Lower lobe of right lung (tissue), 2 donors: ENCODE results near the gene GSG1L. TPM values are rescaled to one million over a fixed set of nuclear protein-coding genes. Genes with fewer than 3 reads are reported as not detected.

Experiments used
- ATAC-seq, 2 donors: fragments of 200-7000 bp; cut with Tn5 transposase; one replicate each; pipeline ENCODE4 v1.9.1; 2020 to 2022; ENCODE audit warnings: mild to moderate bottlenecking in 2 of 2, moderate library complexity in 2 of 2
- DNase-seq: peaks from one replicate; pipeline ENCODE4 v3.0.0-alpha.2; 2020
- H3K27ac ChIP-seq: fragments of 200-600 bp; one replicate; pipeline ENCODE4 v1.8.0; 2022
- H3K27me3 ChIP-seq: fragments of 200-600 bp; one replicate; pipeline ENCODE4 v1.8.0; 2022; ENCODE audit warnings: low read depth
- H3K36me3 ChIP-seq: fragments of 200-600 bp; one replicate; pipeline ENCODE4 v1.8.0; 2022; ENCODE audit warnings: mild to moderate bottlenecking
- H3K4me1 ChIP-seq: fragments of 200-600 bp; one replicate; pipeline ENCODE4 v1.8.0; 2022
- H3K4me3 ChIP-seq: fragments of 200-600 bp; one replicate; pipeline ENCODE4 v1.8.0; 2022; ENCODE audit warnings: mild to moderate bottlenecking
- H3K9me3 ChIP-seq: fragments of 200-600 bp; one replicate; pipeline ENCODE4 v1.8.0; 2022
- intact Hi-C: fragments of 100-400 bp; cut with DNase I; formaldehyde crosslinking; loops from one replicate; pipeline ENCODE4 v1.11.0; 2022
- total RNA-seq: library from RNA; stranded (reverse); fragmentation: NEBNext Ultra II Directional; extraction: Animal tissue kit (Norgen Biotek cat#: 25700); gene quantifications from one replicate; pipeline ENCODE4 v1.2.1, GENCODE V29; 2021
- TF ChIP-seq, protein P1 (sequence below): fragments of 200-600 bp; IDR thresholded peaks from one replicate; pipeline ENCODE4 v1.8.0; 2022; ENCODE audit warnings: antibody characterized with exemption, mild to moderate bottlenecking
- donor health status: DM: no; HTN: yes; CAD: no; lungs with severe emphysema.

GSG1L gene
- total RNA-seq, 1 donor from 2014 or later: 0.30 TPM

GRCh38 chr16:28090646-28091377, 27.3 kb upstream of the GSG1L start:
- H3K9me3 ChIP-seq: no peaks in the 10 kb centered on the region
- H3K4me1 ChIP-seq: no peaks in the 10 kb centered on the region
- ATAC-seq: no peak
- intact Hi-C loops: no loop called here
- no peaks in the 10 kb centered on the region for H3K36me3 ChIP-seq
- no peak overlapping the region for H3K27ac ChIP-seq
- no peak overlapping the region for H3K4me3 ChIP-seq
- no peaks in the 10 kb centered on the region for H3K27me3 ChIP-seq
- TF ChIP-seq, protein P1, sequence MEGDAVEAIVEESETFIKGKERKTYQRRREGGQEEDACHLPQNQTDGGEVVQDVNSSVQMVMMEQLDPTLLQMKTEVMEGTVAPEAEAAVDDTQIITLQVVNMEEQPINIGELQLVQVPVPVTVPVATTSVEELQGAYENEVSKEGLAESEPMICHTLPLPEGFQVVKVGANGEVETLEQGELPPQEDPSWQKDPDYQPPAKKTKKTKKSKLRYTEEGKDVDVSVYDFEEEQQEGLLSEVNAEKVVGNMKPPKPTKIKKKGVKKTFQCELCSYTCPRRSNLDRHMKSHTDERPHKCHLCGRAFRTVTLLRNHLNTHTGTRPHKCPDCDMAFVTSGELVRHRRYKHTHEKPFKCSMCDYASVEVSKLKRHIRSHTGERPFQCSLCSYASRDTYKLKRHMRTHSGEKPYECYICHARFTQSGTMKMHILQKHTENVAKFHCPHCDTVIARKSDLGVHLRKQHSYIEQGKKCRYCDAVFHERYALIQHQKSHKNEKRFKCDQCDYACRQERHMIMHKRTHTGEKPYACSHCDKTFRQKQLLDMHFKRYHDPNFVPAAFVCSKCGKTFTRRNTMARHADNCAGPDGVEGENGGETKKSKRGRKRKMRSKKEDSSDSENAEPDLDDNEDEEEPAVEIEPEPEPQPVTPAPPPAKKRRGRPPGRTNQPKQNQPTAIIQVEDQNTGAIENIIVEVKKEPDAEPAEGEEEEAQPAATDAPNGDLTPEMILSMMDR: no peak
- DNase-seq: no peak

GRCh38 chr16:28089992-28090365, 26.5 kb upstream of the GSG1L start:
- no peaks in the 10 kb centered on the region for H3K4me1 ChIP-seq
- no peaks in the 10 kb centered on the region for H3K36me3 ChIP-seq
- no peak for ATAC-seq
- intact Hi-C loops: no loop called here
- H3K4me3 ChIP-seq: no peak overlapping the region
- DNase-seq: no peak
- no peak overlapping the region for H3K27ac ChIP-seq
- H3K9me3 ChIP-seq: no peaks in the 10 kb centered on the region
- TF ChIP-seq, protein P1: no peak
- no peaks in the 10 kb centered on the region for H3K27me3 ChIP-seq

- Histone ChIP-seq H3K27ac (no peak overlapping the region), H3K4me3 (no peak overlapping the region), H3K4me1 (no peaks in the 10 kb centered on the region), H3K9me3 (no peaks in the 10 kb centered on the region), H3K27me3 (no peaks in the 10 kb centered on the region), H3K36me3 (no peaks in the 10 kb centered on the region)
- intact Hi-C loops: no loop called here
- no peak for DNase-seq
- no peak for ATAC-seq
- TF ChIP-seq, protein P1: no peak
Observed at GRCh38 chr16:28089205-28089991, 25.9 kb upstream of the GSG1L start.

GRCh38 chr16:28087675-28088300, 24.3 kb upstream of the GSG1L start:
- Histone ChIP-seq H3K4me1 (no peaks in the 10 kb centered on the region), H3K27me3 (no peaks in the 10 kb centered on the region), H3K9me3 (no peaks in the 10 kb centered on the region), H3K4me3 (no peak overlapping the region), H3K27ac (no peak overlapping the region), H3K36me3 (no peaks in the 10 kb centered on the region)
- intact Hi-C loops: no loop called here
- ATAC-seq (no peak), DNase-seq (no peak)
- TF ChIP-seq, protein P1: no peak

DNA sequence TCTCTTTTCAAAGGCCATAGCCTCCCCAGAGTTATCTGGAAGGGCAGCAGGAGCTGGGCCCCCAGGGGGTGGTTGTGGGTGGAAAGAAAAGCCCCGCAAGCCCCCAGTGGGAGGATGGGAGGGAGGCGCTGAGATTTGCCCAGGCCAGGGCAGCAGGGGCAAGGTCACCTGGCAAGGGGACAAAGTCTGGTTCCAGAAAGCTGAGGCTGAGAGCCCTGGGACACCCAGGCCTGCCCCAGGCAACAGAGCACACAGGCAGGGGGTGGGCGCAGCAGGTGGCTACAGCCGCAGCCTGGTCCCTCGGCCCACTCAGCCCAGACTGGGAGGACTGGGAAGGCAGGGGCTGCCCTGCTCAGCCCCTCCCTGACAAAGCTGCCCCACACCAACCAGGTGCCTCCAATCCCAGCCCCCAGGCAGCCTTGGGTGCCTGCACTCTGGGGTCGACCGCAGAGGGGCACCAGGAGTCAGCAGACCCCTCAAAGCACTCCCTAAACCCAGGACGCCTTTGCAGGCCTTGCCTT, 23.7 kb upstream of the GSG1L start:
- TF ChIP-seq, protein P1: no peak
- intact Hi-C loops: no loop called here
- DNase-seq (no peak), ATAC-seq (no peak)
- no peak overlapping the region for H3K4me3 ChIP-seq
- H3K27me3 ChIP-seq: no peaks in the 10 kb centered on the region
- no peak overlapping the region for H3K27ac ChIP-seq
- no peaks in the 10 kb centered on the region for H3K4me1 ChIP-seq
- H3K36me3 ChIP-seq: no peaks in the 10 kb centered on the region
- no peaks in the 10 kb centered on the region for H3K9me3 ChIP-seq
